SK-N-MC (cell line): ENCODE results near the gene TSR2.
A peak's percentile ranks its signal among the peaks of the same experiment; 100 is the strongest.
"Not testable (repeated sequence)": the region's sequence is repeated elsewhere in the genome, so short reads cannot be mapped to it uniquely, and the experiment has no call there.

Experiments
- DNase-seq: peaks from one replicate; pipeline ENCODE4 v3.0.0-alpha.2; 2011; ENCODE audit warnings: low read depth, low spot score
- H3K27ac ChIP-seq: fragments of 200-600 bp; sonication (generic); 2 replicates; pipeline ENCODE4 v1.5.1; 2016; ENCODE audit warnings: mixed run types
- H3K36me3 ChIP-seq: fragments of 200-600 bp; sonication (generic); 2 replicates; pipeline ENCODE4 v1.6.1; 2017; ENCODE audit warnings: antibody characterized with exemption, low read length, mixed read lengths; ENCODE audit not compliant: insufficient read depth
- H3K4me3 ChIP-seq: fragments of 200-600 bp; sonication (generic); 2 replicates; pipeline ENCODE4 v1.5.1; 2016
- H3K9ac ChIP-seq: fragments of 200-600 bp; sonication (generic); 2 replicates; pipeline ENCODE4 v1.8.0; 2017; ENCODE audit warnings: mixed run types, mixed read lengths; ENCODE audit not compliant: insufficient read length
- H3K9me3 ChIP-seq: fragments of 200-600 bp; sonication (generic); 2 replicates; pipeline ENCODE4 v1.6.1; 2017; ENCODE audit warnings: low read depth, mild to moderate bottlenecking, antibody characterized with exemption, low read length, moderate library complexity, mixed read lengths
- EZH2 ChIP-seq: fragments of 200-600 bp; sonication (generic); IDR thresholded peaks from one replicate; pipeline ENCODE4 v1.6.1; 2017; ENCODE audit warnings: antibody characterized with exemption
- FOXP2 ChIP-seq: optimal IDR thresholded peaks from 2 replicates; pipeline ENCODE3; 2011; ENCODE audit warnings: mild to moderate bottlenecking, moderate library complexity; ENCODE audit not compliant: insufficient read depth; ENCODE audit errors: extremely low read length, control extremely low read depth
- POLR2AphosphoS5 ChIP-seq: IDR thresholded peaks from 2 replicates; pipeline ENCODE4 v1.6.1; 2012; ENCODE audit warnings: mild to moderate bottlenecking, low read depth, low read length, borderline replicate concordance

Gene TSR2

DNA sequence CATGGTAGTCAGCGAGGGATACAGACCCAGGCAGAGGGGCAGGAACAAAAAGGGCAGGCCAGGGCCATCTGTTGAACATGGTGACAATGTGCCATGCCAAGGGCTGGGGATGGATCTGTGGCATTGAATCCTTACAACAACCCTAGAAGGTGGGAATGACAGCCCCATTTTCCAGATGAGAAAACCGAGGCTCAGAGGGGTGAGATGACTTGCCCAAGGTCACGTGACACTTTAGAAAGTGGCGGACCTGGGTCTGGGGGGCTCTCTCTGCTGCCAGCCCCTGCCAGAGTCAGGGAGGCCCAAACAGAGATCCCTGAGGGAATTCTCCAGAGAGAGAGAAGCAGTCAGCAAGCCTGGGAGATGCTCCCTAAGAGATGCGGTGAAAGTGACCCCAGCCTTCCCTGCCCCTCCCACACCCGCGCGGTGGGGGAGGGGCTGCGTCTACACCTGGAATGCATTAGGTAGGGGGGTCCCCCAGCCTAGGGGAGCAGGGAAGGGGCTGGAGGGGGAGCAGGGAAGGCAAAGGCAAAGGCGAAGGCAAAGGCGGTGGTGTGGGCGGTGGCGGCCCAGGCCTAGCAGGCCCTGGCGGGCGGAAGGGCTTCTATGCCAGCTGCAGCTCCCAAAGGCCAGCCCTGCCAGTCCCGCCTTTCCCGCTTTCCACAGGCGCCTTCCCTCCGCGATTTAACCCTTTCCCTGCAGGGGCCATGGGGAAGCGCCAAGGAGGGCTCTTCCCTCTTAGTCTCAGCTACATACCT is 42.8 kb downstream of the TSR2 start:
- Histone ChIP-seq H3K9ac (no peak overlapping the region), H3K27ac (no peak overlapping the region), H3K9me3 (no peaks in the 10 kb centered on the region)

DNA sequence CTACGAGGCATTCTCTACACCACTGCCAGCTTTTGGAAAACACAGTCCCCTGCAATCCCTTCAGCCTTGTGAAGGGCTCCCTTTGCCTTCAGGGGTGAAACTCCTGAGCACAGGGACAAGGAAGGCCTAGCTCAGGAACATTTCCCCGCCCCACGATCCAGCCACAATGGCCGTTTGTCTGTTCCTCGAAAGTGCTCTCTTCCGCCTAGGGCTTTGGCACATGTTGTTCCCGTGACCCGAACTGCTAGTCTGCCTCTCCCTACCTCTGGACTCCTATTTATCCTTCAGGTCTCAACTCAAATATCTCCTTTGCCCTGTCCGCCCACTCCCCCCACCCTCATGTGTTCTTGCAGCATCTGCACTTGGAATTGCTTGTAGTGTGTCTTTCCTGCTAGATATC is 43.7 kb downstream of the TSR2 start:
- no peak overlapping the region for H3K27ac ChIP-seq

More for the DNA sequence above, 42.8 kb downstream of the TSR2 start:
- TF ChIP-seq EZH2 = no peak
- TF ChIP-seq POLR2AphosphoS5 = no peak
- TF ChIP-seq FOXP2 = no peak
- no peaks in the 10 kb centered on the region for H3K36me3 ChIP-seq
- H3K4me3 ChIP-seq = no peak overlapping the region
- DNase-seq = no peak

DNA sequence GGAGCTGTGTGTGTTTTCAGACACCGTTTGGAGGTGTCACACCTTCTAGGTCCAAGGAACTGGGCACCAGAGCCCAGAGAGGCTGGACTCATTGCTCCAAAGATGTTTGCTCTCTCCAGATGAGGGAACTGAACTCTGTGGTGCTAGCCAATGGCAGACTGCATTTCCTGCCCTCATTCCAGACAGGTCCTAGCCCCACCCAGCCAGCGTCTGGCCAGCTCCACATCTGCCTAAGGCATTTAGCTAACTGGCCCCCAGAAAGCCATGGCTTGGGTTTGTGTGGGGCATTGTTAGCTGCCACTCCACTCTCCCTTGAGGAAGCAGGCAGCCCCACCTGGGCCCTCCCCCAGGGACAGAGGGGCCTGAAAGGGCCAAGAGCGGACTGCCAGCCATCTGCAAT is 44.5 kb downstream of the TSR2 start:
- Histone ChIP-seq H3K9me3 (no peaks in the 10 kb centered on the region), H3K36me3 (no peaks in the 10 kb centered on the region), H3K9ac (no peak overlapping the region), H3K27ac (no peak overlapping the region), H3K4me3 (no peak overlapping the region)
- DNase-seq = no peak
- TF ChIP-seq POLR2AphosphoS5 (no peak), FOXP2 (no peak), EZH2 (no peak)

More for the DNA sequence above, 43.7 kb downstream of the TSR2 start:
- Histone ChIP-seq H3K4me3 (no peak overlapping the region), H3K9ac (no peak overlapping the region), H3K9me3 (no peaks in the 10 kb centered on the region), H3K36me3 (no peaks in the 10 kb centered on the region)
- DNase-seq = no peak
- no peak for TF ChIP-seq POLR2AphosphoS5
- no peak for TF ChIP-seq FOXP2
- TF ChIP-seq EZH2 = no peak

DNA sequence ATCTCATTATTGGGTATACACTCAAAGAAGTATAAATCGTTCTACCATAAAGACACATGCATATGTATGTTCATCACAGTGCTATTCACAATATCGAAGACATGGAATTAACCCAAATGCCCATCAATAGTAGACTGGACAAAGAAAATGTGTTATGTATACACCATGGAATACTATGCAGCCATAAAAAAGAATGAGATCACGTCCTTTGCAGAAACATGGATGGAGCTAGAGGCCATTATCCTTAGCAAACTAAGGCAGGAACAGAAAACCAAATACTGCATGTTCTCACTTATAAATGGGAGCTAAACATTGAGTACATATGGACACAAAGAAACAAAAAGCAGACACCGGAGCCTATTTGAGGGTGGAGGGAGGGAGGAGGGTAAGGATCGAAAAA is 49.6 kb downstream of the TSR2 start:
- not testable (repeated sequence) for H3K27ac ChIP-seq, H3K36me3 ChIP-seq, H3K4me3 ChIP-seq, H3K9me3 ChIP-seq, H3K9ac ChIP-seq, DNase-seq

DNA sequence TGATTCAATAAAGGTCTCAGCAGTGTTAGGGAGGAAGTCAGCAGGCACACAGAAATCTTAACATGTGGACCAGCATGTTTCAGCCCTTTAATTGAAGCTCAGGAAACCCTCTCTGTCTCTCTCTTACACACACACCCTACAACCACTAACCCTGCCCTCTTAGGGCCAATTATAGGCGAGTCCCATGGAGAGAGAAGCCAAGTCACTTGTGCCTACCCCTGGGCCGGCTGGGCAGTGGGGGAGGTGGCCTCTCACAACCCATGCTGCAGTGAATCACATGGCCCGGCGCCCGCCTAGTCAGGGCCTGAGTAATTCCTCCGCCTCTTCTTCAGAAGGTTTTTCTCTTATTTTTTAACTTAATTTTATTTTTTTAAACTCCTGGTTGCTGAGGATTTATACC is 52.1 kb downstream of the TSR2 start:
- no peak for DNase-seq
- H3K9me3 ChIP-seq = no peaks in the 10 kb centered on the region
- TF ChIP-seq FOXP2 (no peak), POLR2AphosphoS5 (no peak), EZH2 (no peak)
- H3K4me3 ChIP-seq = no peak overlapping the region
- no peaks in the 10 kb centered on the region for H3K36me3 ChIP-seq
- H3K27ac ChIP-seq = no peak overlapping the region
- no peak overlapping the region for H3K9ac ChIP-seq

DNA sequence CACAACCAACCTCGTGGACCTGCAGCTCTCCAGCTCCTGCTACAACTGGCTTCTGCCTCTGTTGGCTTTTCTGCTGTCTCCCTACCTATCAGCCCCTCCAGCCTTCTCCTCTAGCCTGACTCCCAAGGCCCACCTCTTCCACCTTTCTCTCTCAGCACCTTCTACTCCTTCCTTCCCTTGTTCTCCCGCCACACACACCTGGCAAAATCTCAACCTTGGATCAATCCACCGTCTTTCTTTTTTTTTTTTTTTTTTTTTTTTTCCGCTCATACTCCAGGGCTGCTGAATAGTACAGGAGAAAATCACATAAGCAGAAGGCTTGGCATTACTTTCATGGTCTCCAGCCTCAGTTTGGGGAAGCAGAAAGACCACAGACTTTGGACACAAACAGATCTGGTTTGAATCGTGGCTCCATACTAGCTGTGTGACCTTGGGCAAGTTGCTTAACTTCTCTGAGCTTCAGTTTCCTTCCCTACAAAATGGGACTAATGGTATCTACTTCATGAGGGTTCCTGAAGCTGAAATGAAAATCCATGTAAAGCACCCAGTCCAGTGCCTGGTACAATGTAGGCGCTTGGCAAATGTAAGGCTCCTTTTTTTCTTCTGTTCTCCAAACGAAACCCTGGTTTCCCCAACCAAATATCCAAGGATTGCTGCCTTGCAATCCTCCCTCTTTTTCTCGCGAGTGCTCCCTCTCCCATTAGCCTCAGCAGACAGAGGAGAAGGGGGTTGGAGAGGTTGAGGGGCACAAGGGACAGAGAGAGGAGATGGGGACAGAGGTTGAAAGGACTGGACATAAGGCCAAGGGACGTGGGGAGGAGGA is 54.2 kb downstream of the TSR2 start:
- Histone ChIP-seq H3K36me3 (no peaks in the 10 kb centered on the region), H3K4me3 (peak overlapping the region; percentile 78), H3K9me3 (no peaks in the 10 kb centered on the region), H3K9ac (peak overlapping the region; percentile 79), H3K27ac (no peak overlapping the region)
- TF ChIP-seq FOXP2 = no peak
- no peak for TF ChIP-seq POLR2AphosphoS5
- no peak for TF ChIP-seq EZH2
- no peak for DNase-seq
